Astrocyte (in vitro differentiated cells and primary cell): ENCODE results near the gene UVSSA. TPM values are rescaled to one million over a fixed set of nuclear protein-coding genes. Genes with fewer than 3 reads are reported as not detected.

Experiments
- DNase-seq: peaks from one replicate; pipeline ENCODE4 v3.0.0-alpha.2; 2010; ENCODE audit warnings: low read depth
- FAIRE-seq: peaks from 2 replicates; lab custom pipeline; 2011; peaks lifted over from hg19 to GRCh38; lab: Jason Lieb, UNC
- H2AFZ ChIP-seq: 2 replicates; pipeline ENCODE4 v1.6.0; 2012; ENCODE audit warnings: low read depth, low read length, inconsistent platforms
- H3K27ac ChIP-seq: 2 replicates; pipeline ENCODE4 v1.5.1; 2011; ENCODE audit warnings: low read depth, low read length, inconsistent platforms
- H3K27me3 ChIP-seq: 2 replicates; pipeline ENCODE4 v1.6.0; 2011; ENCODE audit warnings: low read length, inconsistent platforms; ENCODE audit not compliant: insufficient read depth
- H3K36me3 ChIP-seq: 2 replicates; pipeline ENCODE4 v1.5.1; 2011; ENCODE audit warnings: low read length, inconsistent platforms; ENCODE audit not compliant: insufficient read depth
- H3K4me1 ChIP-seq: 2 replicates; pipeline ENCODE4 v1.5.1; 2011; ENCODE audit warnings: low read length, inconsistent platforms; ENCODE audit not compliant: insufficient read depth
- H3K4me2 ChIP-seq: 2 replicates; pipeline ENCODE4 v1.6.0; 2012; ENCODE audit warnings: low read length, inconsistent platforms
- H3K4me3 ChIP-seq: 2 replicates; pipeline ENCODE4 v1.5.1; 2011; ENCODE audit warnings: low read depth, mild to moderate bottlenecking, low read length, inconsistent platforms; ENCODE audit not compliant: insufficient read depth
- H3K79me2 ChIP-seq: 2 replicates; pipeline ENCODE4 v1.6.0; 2012; ENCODE audit warnings: mild to moderate bottlenecking, low read length, inconsistent platforms; ENCODE audit not compliant: insufficient read depth
- H3K9ac ChIP-seq: 2 replicates; pipeline ENCODE4 v1.6.0; 2012; ENCODE audit warnings: mild to moderate bottlenecking, low read length, inconsistent platforms
- H3K9me3 ChIP-seq: 2 replicates; pipeline ENCODE4 v1.5.1; 2012; ENCODE audit warnings: low read depth, mild to moderate bottlenecking, low read length, inconsistent platforms; ENCODE audit not compliant: insufficient read depth
- H4K20me1 ChIP-seq: 2 replicates; pipeline ENCODE4 v1.6.0; 2012; ENCODE audit warnings: low read length, inconsistent platforms; ENCODE audit not compliant: insufficient read depth
- H3K27ac Mint-ChIP-seq: one replicate; pipeline ENCODE4 v1.8.0; 2021; ENCODE audit warnings: mild to moderate bottlenecking, mixed read lengths; ENCODE audit not compliant: unreplicated experiment
- H3K27me3 Mint-ChIP-seq: one replicate; pipeline ENCODE4 v1.8.0; 2021; ENCODE audit warnings: low read depth, mixed read lengths; ENCODE audit not compliant: unreplicated experiment
- H3K36me3 Mint-ChIP-seq: one replicate; pipeline ENCODE4 v1.8.0; 2021; ENCODE audit warnings: low read depth, mixed read lengths; ENCODE audit not compliant: unreplicated experiment
- H3K4me1 Mint-ChIP-seq: one replicate; pipeline ENCODE4 v1.8.0; 2021; ENCODE audit warnings: low read depth, mixed read lengths; ENCODE audit not compliant: unreplicated experiment
- H3K4me3 Mint-ChIP-seq: one replicate; pipeline ENCODE4 v1.8.0; 2021; ENCODE audit warnings: mild to moderate bottlenecking, moderate library complexity, mixed read lengths; ENCODE audit not compliant: unreplicated experiment
- H3K9me3 Mint-ChIP-seq: one replicate; pipeline ENCODE4 v1.8.0; 2021; ENCODE audit warnings: mild to moderate bottlenecking, mixed read lengths; ENCODE audit not compliant: unreplicated experiment
- EZH2 ChIP-seq: IDR thresholded peaks from 2 replicates; pipeline ENCODE4 v1.6.1; 2012; ENCODE audit warnings: mild to moderate bottlenecking, low read length, inconsistent platforms; ENCODE audit not compliant: insufficient read depth
- total RNA-seq: library from RNA; stranded (reverse); gene quantifications from 2 replicates; pipeline ENCODE4 v1.2.1, GENCODE V29; 2021
- TF ChIP-seq, protein P1 (sequence below): IDR thresholded peaks from 2 replicates; pipeline ENCODE4 v1.5.1; 2011; ENCODE audit warnings: low read depth, mild to moderate bottlenecking, inconsistent platforms, low read length, moderate library complexity; ENCODE audit not compliant: insufficient read depth

UVSSA gene
- total RNA-seq, 1 donor from 2014 or later, result 14.8 TPM

DNA sequence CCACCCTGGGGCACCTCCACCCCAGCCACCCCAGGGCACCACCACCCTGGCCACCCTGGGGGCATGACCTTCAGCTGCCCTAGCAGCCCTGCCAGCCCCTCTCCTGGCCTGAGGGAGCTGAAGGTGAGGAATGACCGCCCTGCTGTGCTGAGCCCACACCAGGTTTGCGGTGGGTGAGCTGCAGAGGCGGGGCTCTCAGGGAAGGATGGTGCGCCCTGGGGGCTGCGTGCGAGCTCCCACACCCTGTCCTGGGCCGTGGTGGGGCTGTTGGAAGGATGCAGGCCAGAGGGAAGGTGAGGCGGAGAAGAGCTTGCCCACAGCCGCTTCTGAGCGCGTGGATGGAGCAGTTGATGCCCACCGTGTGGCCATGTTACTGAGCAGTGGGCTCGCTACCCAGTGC, 17.7 kb downstream of the UVSSA start:
- Histone ChIP-seq H3K4me3 (no peak overlapping the region), H3K79me2 (no peaks in the 10 kb centered on the region), H3K9me3 (no peaks in the 10 kb centered on the region), H3K9ac (no peak overlapping the region), H3K27ac (no peak overlapping the region), H3K4me2 (no peak overlapping the region), H3K36me3 (no peaks in the 10 kb centered on the region), H3K4me1 (peaks cover 4% of the 10 kb centered on the region), H4K20me1 (no peaks in the 10 kb centered on the region), H2AFZ (no peak overlapping the region), H3K27me3 (no peaks in the 10 kb centered on the region)
- Mint-ChIP-seq H3K4me1 (peaks cover 6% of the 10 kb centered on the region), H3K9me3 (no peaks in the 10 kb centered on the region), H3K27ac (no peak overlapping the region), H3K4me3 (no peak overlapping the region), H3K27me3 (no peaks in the 10 kb centered on the region), H3K36me3 (peaks cover 7% of the 10 kb centered on the region)
- no peak for DNase-seq
- TF ChIP-seq, protein P1, sequence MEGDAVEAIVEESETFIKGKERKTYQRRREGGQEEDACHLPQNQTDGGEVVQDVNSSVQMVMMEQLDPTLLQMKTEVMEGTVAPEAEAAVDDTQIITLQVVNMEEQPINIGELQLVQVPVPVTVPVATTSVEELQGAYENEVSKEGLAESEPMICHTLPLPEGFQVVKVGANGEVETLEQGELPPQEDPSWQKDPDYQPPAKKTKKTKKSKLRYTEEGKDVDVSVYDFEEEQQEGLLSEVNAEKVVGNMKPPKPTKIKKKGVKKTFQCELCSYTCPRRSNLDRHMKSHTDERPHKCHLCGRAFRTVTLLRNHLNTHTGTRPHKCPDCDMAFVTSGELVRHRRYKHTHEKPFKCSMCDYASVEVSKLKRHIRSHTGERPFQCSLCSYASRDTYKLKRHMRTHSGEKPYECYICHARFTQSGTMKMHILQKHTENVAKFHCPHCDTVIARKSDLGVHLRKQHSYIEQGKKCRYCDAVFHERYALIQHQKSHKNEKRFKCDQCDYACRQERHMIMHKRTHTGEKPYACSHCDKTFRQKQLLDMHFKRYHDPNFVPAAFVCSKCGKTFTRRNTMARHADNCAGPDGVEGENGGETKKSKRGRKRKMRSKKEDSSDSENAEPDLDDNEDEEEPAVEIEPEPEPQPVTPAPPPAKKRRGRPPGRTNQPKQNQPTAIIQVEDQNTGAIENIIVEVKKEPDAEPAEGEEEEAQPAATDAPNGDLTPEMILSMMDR, result no peak
- TF ChIP-seq EZH2, result no peak
- no peak for FAIRE-seq

- no peak overlapping the region for H3K27ac Mint-ChIP-seq
- DNase-seq (no peak), FAIRE-seq (no peak)
These were observed 18.5 kb downstream of the UVSSA start for GRCh38 chr4:1365271-1366178.

More at GRCh38 chr4:1365271-1366178, 18.5 kb downstream of the UVSSA start:
- Histone ChIP-seq H3K9me3 (no peaks in the 10 kb centered on the region), H3K4me2 (no peak overlapping the region), H3K4me3 (no peak overlapping the region), H4K20me1 (no peaks in the 10 kb centered on the region), H3K79me2 (no peaks in the 10 kb centered on the region), H3K9ac (no peak overlapping the region), H2AFZ (no peak overlapping the region), H3K36me3 (no peaks in the 10 kb centered on the region), H3K27me3 (no peaks in the 10 kb centered on the region), H3K27ac (no peak overlapping the region), H3K4me1 (peaks cover 4% of the 10 kb centered on the region)
- no peak overlapping the region for H3K4me3 Mint-ChIP-seq
- H3K36me3 Mint-ChIP-seq, result peaks cover 7% of the 10 kb centered on the region
- no peaks in the 10 kb centered on the region for H3K9me3 Mint-ChIP-seq
- TF ChIP-seq EZH2, result no peak
- TF ChIP-seq, protein P1, result no peak
- H3K4me1 Mint-ChIP-seq, result peaks cover 3% of the 10 kb centered on the region
- no peaks in the 10 kb centered on the region for H3K27me3 Mint-ChIP-seq
